ENCODE data around the gene RNF224. TPM values are rescaled to one million over a fixed set of nuclear protein-coding genes. Genes with fewer than 3 reads are reported as not detected.
A peak's percentile ranks its signal among the peaks of the same experiment; 100 is the strongest.

The RNF224 gene
- total RNA-seq, 3 donors from 2014 or later: not detected

DNA sequence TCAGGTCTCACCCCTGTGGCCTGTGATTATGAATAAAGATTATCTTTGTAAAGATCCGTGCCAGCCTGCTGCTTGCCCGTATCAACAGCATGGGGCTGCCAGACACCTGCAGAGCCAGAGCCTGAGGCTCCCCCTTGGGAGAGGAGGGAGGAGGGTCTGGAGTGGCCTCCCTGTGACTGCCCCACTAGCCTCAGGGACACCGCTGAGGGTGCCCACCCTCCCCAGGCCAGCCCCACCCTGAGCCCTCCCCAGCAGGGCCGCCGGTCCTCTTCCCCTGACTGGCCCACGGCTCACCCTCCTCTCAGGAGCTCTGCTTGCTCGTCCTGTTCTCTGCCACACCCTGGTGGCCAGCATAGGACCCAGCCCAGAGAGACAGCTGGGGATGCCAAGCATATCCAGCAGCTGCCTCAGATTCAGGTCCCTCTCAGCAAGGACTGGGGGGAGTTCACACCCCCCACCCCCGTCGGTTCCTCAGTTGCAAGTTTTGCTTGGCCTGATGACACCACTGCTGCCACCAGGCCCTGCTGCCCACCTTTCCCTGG, 36.9 kb upstream of the RNF224 start:
- ATAC-seq (no peak), DNase-seq (no peak)
- H3K9me3 ChIP-seq: no peaks in the 10 kb centered on the region
- TF ChIP-seq, protein P1, sequence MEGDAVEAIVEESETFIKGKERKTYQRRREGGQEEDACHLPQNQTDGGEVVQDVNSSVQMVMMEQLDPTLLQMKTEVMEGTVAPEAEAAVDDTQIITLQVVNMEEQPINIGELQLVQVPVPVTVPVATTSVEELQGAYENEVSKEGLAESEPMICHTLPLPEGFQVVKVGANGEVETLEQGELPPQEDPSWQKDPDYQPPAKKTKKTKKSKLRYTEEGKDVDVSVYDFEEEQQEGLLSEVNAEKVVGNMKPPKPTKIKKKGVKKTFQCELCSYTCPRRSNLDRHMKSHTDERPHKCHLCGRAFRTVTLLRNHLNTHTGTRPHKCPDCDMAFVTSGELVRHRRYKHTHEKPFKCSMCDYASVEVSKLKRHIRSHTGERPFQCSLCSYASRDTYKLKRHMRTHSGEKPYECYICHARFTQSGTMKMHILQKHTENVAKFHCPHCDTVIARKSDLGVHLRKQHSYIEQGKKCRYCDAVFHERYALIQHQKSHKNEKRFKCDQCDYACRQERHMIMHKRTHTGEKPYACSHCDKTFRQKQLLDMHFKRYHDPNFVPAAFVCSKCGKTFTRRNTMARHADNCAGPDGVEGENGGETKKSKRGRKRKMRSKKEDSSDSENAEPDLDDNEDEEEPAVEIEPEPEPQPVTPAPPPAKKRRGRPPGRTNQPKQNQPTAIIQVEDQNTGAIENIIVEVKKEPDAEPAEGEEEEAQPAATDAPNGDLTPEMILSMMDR (IDR thresholded peaks at IDR 0.05): no peak
- intact Hi-C loops (cut with DNase I, micrococcal nuclease): no loop called here
- H3K36me3 ChIP-seq (ENCODE audit: low read depth): no peaks in the 10 kb centered on the region
- peaks cover 58% of the 10 kb centered on the region for H3K4me1 ChIP-seq (ENCODE audit: low read depth)
- H3K4me3 ChIP-seq: no peak overlapping the region

DNA sequence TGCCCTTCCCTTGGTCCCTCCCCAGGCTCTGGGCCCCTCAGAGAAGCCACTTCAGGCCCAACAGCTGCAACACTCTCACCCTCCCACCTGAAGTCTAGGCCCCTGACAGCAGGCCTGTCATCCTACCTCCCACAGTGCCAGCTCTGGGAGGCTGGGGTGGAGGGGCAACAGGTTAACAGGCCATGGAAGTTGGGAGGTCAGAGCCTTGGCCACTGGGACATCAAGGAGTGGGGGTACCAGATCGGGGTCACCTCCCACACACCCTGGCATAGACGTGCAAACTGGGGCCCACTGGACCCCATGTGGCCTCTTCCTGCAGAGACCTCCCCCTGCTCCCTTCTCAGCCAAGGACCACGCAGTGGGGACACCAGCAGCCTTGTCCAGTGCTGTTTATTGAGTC, 36.1 kb upstream of the RNF224 start:
- intact Hi-C loops (cut with DNase I, micrococcal nuclease): no loop called here
- H3K4me1 ChIP-seq (ENCODE audit: low read depth): peaks cover 62% of the 10 kb centered on the region
- TF ChIP-seq, protein P1 (IDR thresholded peaks at IDR 0.05): no peak
- H3K36me3 ChIP-seq (ENCODE audit: low read depth): no peaks in the 10 kb centered on the region
- H3K4me3 ChIP-seq: no peak overlapping the region
- H3K9me3 ChIP-seq: no peaks in the 10 kb centered on the region
- ATAC-seq: no peak
- no peak for DNase-seq

DNA sequence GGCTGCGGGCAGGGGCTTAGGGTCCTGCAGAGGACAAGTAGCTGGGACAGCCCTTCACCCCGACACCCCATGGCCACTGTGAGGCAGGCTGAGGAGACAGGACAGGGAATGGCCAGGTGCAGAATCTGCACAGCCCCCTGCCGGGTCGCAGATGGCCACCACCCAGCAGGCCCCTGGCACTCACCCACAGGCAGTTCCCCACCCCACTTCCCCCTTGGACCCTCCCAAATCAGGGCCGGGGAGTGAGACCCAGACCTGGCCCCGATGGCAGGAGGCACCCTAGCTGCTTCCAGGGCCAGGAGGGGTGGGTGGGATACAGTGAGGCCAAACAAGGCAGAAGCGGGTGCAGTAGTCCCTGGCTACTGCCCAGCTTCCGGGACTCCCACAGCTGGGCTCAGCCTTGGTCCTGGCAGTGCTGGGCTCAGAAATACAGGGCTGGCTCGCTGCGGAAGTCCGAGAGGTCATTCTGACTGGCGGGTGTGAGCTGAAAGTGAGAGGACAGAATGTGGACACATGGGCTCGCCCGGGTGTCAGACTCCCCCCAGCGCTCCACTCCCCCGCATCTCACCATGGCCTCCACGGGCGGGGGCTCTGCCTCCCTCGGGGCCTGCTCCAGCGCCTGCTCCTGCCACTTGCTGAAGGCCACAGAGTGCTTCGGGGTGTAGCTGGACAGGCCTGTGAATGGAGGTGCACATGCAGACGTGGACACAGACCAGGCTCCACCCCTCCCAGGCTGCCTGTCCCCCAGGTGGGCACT, 35.4 kb upstream of the RNF224 start:
- no peak overlapping the region for H3K4me3 ChIP-seq
- intact Hi-C loops (cut with DNase I, micrococcal nuclease): no loop called here
- TF ChIP-seq, protein P1 (IDR thresholded peaks at IDR 0.05): no peak
- ATAC-seq (no peak), DNase-seq (no peak)
- H3K9me3 ChIP-seq: no peaks in the 10 kb centered on the region
- H3K4me1 ChIP-seq (ENCODE audit: low read depth): peaks cover 63% of the 10 kb centered on the region
- H3K36me3 ChIP-seq (ENCODE audit: low read depth): no peaks in the 10 kb centered on the region

DNA sequence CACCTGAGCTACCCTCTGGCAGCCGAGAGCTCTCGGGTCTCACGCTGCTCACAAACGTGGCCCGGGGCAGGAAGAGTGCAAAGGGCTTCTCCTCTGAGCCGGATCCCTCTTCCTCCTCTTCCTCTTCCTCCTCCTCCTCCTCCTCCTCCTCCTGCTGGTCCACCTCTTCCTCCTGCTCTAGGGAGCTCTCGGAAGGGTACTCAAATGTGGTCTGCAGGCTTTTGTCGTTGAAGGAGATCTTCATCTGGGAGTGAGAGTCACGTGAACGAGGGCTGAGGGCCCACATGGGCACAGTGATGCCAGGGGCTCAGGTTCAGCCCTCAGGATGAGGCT, 34.9 kb upstream of the RNF224 start:
- Histone ChIP-seq H3K36me3 (ENCODE audit: low read depth) (no peaks in the 10 kb centered on the region), H3K4me3 (no peak overlapping the region), H3K9me3 (no peaks in the 10 kb centered on the region), H3K4me1 (ENCODE audit: low read depth) (peaks cover 60% of the 10 kb centered on the region)
- ATAC-seq (no peak), DNase-seq (no peak)
- TF ChIP-seq, protein P1 (IDR thresholded peaks at IDR 0.05): no peak
- intact Hi-C loops (cut with DNase I, micrococcal nuclease): no loop called here

DNA sequence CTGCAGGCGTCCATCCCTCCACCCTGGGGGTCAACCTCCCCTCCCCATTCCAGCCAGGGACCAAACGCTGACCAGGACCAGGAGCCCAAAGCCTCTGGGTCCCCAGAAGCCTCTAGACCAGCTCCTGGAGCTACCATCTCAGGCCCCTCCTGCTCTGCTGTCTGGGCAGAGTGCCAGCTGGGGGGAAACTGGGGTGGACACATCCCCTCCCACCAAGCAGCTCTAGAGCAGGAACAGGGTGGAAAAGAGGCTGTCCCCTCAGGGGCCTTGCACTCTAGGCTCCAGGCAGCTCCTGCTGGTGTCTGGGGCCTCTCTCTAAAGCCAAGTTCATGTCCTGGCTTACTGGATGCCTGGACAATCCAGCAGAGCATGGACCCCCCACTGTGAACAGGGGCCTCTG, 34.4 kb upstream of the RNF224 start:
- no peaks in the 10 kb centered on the region for H3K9me3 ChIP-seq
- no peak overlapping the region for H3K4me3 ChIP-seq
- TF ChIP-seq, protein P1 (IDR thresholded peaks at IDR 0.05): no peak
- DNase-seq (peak in 1 of 3 donors; percentile 33), ATAC-seq (no peak)
- peaks cover 60% of the 10 kb centered on the region for H3K4me1 ChIP-seq (ENCODE audit: low read depth)
- no peaks in the 10 kb centered on the region for H3K36me3 ChIP-seq (ENCODE audit: low read depth)
- intact Hi-C loops (cut with DNase I, micrococcal nuclease): no loop called here

Data from mucosa of descending colon (tissue), 3 donors.